ENCODE measurements around the gene NOP9.

Gene NOP9

DNA sequence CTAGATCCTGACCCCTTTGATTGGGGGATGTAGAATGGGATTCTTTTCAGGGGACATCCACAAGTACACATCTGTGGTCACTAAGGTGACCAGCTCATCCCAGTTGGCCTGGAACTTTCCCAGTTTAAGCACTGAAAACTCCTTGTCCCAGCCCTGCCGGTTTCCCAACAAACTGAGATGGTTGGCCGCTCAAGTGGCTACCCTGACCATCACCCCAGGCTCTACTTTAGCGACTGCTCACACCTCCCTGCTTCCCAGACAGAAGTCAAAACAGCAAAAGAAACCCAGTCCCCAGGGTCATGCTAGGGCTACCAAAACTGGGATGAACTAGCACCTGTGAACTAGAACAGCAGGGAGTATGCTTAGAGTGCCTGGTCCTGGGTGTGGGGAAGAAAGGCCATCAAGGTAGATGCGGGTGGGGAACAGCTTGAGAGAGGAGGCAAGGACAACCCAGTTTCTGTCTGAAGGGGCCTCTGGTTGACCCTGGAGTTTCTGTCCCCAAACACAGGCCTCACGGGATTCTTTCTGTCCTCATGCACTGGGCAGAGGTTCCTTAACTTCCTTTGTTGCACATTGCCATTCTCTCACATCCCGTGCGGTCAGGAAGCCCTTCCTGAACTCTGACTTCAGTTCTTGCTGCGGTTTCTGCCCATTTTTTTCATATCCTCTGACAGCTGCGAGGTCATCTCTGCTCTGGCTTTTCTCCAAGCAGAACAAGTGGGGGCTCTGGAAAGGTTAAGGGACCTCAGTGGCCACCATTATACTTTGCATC, 13.3 kb downstream of the NOP9 start:
- H3K4me2 ChIP-seq (ENCODE audit: low read depth, low read length, poor library complexity, severe bottlenecking): no peak overlapping the region
- H3F3A ChIP-seq (ENCODE audit: insufficient read depth): no peaks in the 10 kb centered on the region
- TF ChIP-seq EZH2phosphoT487 (conservative IDR thresholded peaks at IDR 0.05; ENCODE audit: low read length): no peak
- TF ChIP-seq, protein P1, sequence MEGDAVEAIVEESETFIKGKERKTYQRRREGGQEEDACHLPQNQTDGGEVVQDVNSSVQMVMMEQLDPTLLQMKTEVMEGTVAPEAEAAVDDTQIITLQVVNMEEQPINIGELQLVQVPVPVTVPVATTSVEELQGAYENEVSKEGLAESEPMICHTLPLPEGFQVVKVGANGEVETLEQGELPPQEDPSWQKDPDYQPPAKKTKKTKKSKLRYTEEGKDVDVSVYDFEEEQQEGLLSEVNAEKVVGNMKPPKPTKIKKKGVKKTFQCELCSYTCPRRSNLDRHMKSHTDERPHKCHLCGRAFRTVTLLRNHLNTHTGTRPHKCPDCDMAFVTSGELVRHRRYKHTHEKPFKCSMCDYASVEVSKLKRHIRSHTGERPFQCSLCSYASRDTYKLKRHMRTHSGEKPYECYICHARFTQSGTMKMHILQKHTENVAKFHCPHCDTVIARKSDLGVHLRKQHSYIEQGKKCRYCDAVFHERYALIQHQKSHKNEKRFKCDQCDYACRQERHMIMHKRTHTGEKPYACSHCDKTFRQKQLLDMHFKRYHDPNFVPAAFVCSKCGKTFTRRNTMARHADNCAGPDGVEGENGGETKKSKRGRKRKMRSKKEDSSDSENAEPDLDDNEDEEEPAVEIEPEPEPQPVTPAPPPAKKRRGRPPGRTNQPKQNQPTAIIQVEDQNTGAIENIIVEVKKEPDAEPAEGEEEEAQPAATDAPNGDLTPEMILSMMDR (IDR thresholded peaks at IDR 0.05; ENCODE audit: insufficient read depth, low read length, poor library complexity, severe bottlenecking): no peak
- H3K9ac ChIP-seq (ENCODE audit: low read length): no peak overlapping the region
- H3K36me3 ChIP-seq (ENCODE audit: low read length): no peaks in the 10 kb centered on the region
- no peaks in the 10 kb centered on the region for H3K27me3 ChIP-seq (ENCODE audit: low read length)
- H4K20me1 ChIP-seq (ENCODE audit: low read depth, low read length): no peaks in the 10 kb centered on the region
- H2AFZ ChIP-seq (ENCODE audit: low read depth, low read length, severe bottlenecking): no peak overlapping the region
- no peaks in the 10 kb centered on the region for H3K79me2 ChIP-seq (ENCODE audit: insufficient read depth, low read length)
- H3K9me3 ChIP-seq (ENCODE audit: insufficient read depth, low read length): no peaks in the 10 kb centered on the region
- no peak overlapping the region for H3K27ac ChIP-seq (ENCODE audit: low read depth, low read length)
- H3K9me2 ChIP-seq (replicated peaks; ENCODE audit: insufficient read depth, low read length): no peaks in the 10 kb centered on the region
- no peak overlapping the region for H3K4me3 ChIP-seq (ENCODE audit: insufficient read depth, low read length, poor library complexity, severe bottlenecking)

DNA sequence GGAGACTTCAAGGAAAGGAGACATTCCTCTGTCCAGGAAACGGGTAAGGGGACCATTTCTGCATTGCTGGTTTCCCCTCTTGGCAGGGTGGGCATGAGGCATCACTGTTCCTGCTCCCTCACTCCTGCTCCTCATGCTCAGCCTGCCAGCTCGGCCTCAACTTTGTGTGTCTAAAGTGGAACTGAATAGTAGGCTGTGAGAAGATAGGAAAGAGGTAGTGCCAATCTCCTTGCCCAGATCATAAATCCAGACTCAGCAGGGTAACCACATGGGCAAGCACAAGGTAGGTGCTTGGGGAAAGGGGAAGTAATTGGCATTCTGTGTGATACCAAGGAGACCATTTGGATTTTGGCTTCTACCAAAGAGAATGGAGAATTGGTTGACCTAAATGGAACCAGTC, 14.3 kb downstream of the NOP9 start:
- Histone ChIP-seq H4K20me1 (ENCODE audit: low read depth, low read length) (no peaks in the 10 kb centered on the region), H3K9me3 (ENCODE audit: insufficient read depth, low read length) (no peaks in the 10 kb centered on the region), H3K4me3 (ENCODE audit: insufficient read depth, low read length, poor library complexity, severe bottlenecking) (no peak overlapping the region), H2AFZ (ENCODE audit: low read depth, low read length, severe bottlenecking) (no peak overlapping the region), H3K4me2 (ENCODE audit: low read depth, low read length, poor library complexity, severe bottlenecking) (no peak overlapping the region), H3K36me3 (ENCODE audit: low read length) (no peaks in the 10 kb centered on the region), H3K9ac (ENCODE audit: low read length) (no peak overlapping the region), H3K27me3 (ENCODE audit: low read length) (no peaks in the 10 kb centered on the region), H3K9me2 (replicated peaks; ENCODE audit: insufficient read depth, low read length) (no peaks in the 10 kb centered on the region), H3K27ac (ENCODE audit: low read depth, low read length) (no peak overlapping the region), H3K79me2 (ENCODE audit: insufficient read depth, low read length) (no peaks in the 10 kb centered on the region), H3F3A (ENCODE audit: insufficient read depth) (no peaks in the 10 kb centered on the region)
- no peak for TF ChIP-seq EZH2phosphoT487 (conservative IDR thresholded peaks at IDR 0.05; ENCODE audit: low read length)
- TF ChIP-seq, protein P1 (IDR thresholded peaks at IDR 0.05; ENCODE audit: insufficient read depth, low read length, poor library complexity, severe bottlenecking): no peak

DNA sequence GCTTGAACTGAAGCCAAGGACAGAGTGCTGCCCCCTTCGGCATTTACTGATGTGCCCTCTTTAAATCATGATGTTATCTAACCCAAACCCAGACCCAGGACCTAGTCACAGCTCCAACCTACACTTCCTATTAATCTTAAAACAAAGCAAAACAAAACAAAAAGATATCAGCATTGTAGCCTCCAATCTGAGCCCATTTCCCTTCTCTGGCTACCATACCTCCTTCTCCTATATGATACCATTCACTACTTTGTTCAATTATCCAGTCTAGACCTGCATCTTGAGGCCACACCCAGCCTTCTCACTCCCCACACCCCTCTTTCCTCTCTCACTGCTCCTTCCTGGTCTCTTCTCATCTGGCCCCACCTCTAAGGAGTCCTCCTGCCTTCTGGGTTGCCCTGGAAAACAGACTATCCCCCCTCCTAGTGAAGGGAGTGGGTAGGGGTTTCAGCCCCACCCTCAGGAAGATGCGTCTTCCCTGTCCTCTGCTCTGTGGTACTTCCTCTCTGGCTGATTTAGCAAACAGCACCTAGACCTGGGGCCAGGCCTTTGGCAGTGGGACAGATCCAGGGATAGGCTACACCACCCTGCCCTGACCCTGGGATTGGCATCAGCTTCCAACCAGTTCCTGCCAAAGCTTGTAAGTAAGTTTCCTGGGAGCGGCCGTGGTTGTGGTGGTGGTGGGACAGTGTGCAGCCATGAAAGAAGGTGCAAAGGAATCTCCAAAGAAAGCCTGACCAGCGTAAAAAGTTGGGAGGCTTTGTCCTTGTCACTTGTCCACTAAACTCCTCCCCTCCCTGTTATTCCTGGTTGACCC, 14.9 kb downstream of the NOP9 start:
- H3K9me3 ChIP-seq (ENCODE audit: insufficient read depth, low read length): no peaks in the 10 kb centered on the region
- H3K4me2 ChIP-seq (ENCODE audit: low read depth, low read length, poor library complexity, severe bottlenecking): no peak overlapping the region
- TF ChIP-seq EZH2phosphoT487 (conservative IDR thresholded peaks at IDR 0.05; ENCODE audit: low read length): no peak
- TF ChIP-seq, protein P1 (IDR thresholded peaks at IDR 0.05; ENCODE audit: insufficient read depth, low read length, poor library complexity, severe bottlenecking): no peak
- no peaks in the 10 kb centered on the region for H3K9me2 ChIP-seq (replicated peaks; ENCODE audit: insufficient read depth, low read length)
- no peak overlapping the region for H2AFZ ChIP-seq (ENCODE audit: low read depth, low read length, severe bottlenecking)
- H3K27me3 ChIP-seq (ENCODE audit: low read length): no peaks in the 10 kb centered on the region
- no peaks in the 10 kb centered on the region for H3K36me3 ChIP-seq (ENCODE audit: low read length)
- no peak overlapping the region for H3K4me3 ChIP-seq (ENCODE audit: insufficient read depth, low read length, poor library complexity, severe bottlenecking)
- no peak overlapping the region for H3K27ac ChIP-seq (ENCODE audit: low read depth, low read length)
- no peaks in the 10 kb centered on the region for H3K79me2 ChIP-seq (ENCODE audit: insufficient read depth, low read length)
- no peak overlapping the region for H3K9ac ChIP-seq (ENCODE audit: low read length)
- H4K20me1 ChIP-seq (ENCODE audit: low read depth, low read length): no peaks in the 10 kb centered on the region
- H3F3A ChIP-seq (ENCODE audit: insufficient read depth): no peaks in the 10 kb centered on the region

All from SU-DHL-6 (cell line).